ENCODE results near the gene WRNIP1.

DNA sequence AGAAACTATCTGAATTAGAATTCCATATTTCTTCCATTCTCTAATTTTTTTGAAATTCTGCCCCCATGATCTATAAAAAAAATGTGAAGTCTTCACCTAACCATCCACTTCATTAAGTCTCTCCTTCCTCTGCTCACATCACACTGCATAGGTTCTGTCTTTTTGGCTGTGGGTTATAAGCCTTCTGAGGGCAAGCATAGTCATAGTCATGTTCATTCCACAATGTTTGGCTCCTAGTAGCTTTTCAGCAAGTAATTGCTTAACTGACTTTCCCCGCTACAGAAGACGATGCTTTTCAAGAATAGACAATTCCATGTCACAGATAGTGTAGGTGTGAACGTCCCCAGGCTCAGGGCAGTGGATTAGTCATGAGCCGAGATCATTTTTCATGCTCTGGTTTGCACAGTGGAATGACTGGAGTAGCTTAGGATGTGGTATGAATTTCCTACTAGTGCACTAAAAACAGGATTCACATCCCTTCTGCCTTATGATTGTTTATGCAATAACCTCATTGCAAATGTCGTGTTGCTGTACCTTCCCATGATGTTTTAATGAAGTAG lies 29.1 kb downstream of the WRNIP1 start:
- TF ChIP-seq CTCF (IDR thresholded peaks at IDR 0.05) (no peak), POLR2A (IDR thresholded peaks at IDR 0.05) (no peak)

All from uterus (tissue), 2 donors.